Hepatocyte (in vitro differentiated cells): ENCODE measurements around the gene INF2.

Source experiments
- EZH2 ChIP-seq: fragments of 200-600 bp; sonication (generic); IDR thresholded peaks from 2 replicates; pipeline ENCODE4 v1.6.1; 2016; ENCODE audit warnings: antibody characterized with exemption, mild to moderate bottlenecking, borderline replicate concordance
- EZH2phosphoT487 ChIP-seq: fragments of 200-600 bp; sonication (generic); IDR thresholded peaks from one replicate; pipeline ENCODE4 v1.6.1; 2018; ENCODE audit warnings: antibody characterized with exemption, mild to moderate bottlenecking, low read depth, moderate library complexity; ENCODE audit not compliant: unreplicated experiment, severe bottlenecking
- TF ChIP-seq, protein P1 (sequence below): fragments of 200-600 bp; sonication (generic); IDR thresholded peaks from 2 replicates; pipeline ENCODE4 v1.5.1; 2016; ENCODE audit warnings: antibody characterized with exemption, mild to moderate bottlenecking; ENCODE audit not compliant: poor library complexity

DNA sequence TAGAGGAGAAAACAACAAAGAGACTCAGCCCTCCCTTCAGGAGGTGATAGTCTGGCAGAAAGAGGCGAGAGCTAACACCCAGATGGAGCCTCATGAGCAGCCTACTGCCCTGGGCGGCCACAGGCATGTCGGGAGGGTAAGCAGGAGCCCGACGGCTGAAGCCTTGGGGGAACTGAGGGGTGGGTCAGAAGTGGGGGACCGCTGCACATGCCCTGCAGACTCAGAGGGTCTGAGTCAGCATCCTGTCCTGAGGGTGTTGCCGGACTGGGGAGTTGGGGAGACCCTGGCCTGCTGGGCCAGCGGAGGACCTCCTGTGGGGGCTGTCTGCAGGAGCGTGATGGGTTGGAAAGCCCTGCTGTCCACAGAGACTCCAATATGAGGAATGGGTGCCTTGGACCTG, 15.9 kb upstream of the INF2 start:
- TF ChIP-seq, protein P1, sequence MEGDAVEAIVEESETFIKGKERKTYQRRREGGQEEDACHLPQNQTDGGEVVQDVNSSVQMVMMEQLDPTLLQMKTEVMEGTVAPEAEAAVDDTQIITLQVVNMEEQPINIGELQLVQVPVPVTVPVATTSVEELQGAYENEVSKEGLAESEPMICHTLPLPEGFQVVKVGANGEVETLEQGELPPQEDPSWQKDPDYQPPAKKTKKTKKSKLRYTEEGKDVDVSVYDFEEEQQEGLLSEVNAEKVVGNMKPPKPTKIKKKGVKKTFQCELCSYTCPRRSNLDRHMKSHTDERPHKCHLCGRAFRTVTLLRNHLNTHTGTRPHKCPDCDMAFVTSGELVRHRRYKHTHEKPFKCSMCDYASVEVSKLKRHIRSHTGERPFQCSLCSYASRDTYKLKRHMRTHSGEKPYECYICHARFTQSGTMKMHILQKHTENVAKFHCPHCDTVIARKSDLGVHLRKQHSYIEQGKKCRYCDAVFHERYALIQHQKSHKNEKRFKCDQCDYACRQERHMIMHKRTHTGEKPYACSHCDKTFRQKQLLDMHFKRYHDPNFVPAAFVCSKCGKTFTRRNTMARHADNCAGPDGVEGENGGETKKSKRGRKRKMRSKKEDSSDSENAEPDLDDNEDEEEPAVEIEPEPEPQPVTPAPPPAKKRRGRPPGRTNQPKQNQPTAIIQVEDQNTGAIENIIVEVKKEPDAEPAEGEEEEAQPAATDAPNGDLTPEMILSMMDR = no peak
- no peak for TF ChIP-seq EZH2phosphoT487
- TF ChIP-seq EZH2 = no peak
